Naive thymus-derived CD4-positive, alpha-beta T cell (primary cell): Measurements from ENCODE around the gene FAM117A. TPM values are rescaled to one million over a fixed set of nuclear protein-coding genes. Genes with fewer than 3 reads are reported as not detected.

Experiments
- ATAC-seq: fragments of 150-1000 bp; cut with Tn5 transposase; 2 replicates; pipeline ENCODE4 v1.10.0; 2021; ENCODE audit warnings: mild to moderate bottlenecking, moderate library complexity
- CTCF ChIA-PET: fragments of 350-600 bp; sonication (Branson Sonifier 250); formaldehyde crosslinking; loops from one replicate; lab custom pipeline; 2021; ENCODE audit warnings: antibody characterized with exemption; lab: Charles Lee
- POLR2A ChIA-PET: fragments of 350-600 bp; sonication (Branson Sonifier 250); formaldehyde crosslinking; loops from one replicate; lab custom pipeline; 2021; ENCODE audit warnings: antibody characterized with exemption, inconsistent platforms; lab: Charles Lee
- DNase-seq, 9 donors: peaks; one replicate each; pipeline versions ENCODE4 v3.0.0 to v3.0.0-alpha.2; 2020 to 2022; ENCODE audit warnings: mixed read lengths in 1 of 9
- H3K27ac ChIP-seq: one replicate; pipeline ENCODE4 v1.7.0; 2013; ENCODE audit warnings: mild to moderate bottlenecking, low read depth, low read length, moderate library complexity
- H3K27me3 ChIP-seq, 2 donors: one replicate each; pipeline ENCODE4 v1.7.0; 2013; ENCODE audit warnings: low read length in 2 of 2, mild to moderate bottlenecking in 2 of 2, moderate library complexity in 2 of 2; ENCODE audit not compliant: control insufficient read depth in 2 of 2, insufficient read depth in 2 of 2
- H3K36me3 ChIP-seq, 3 experiments: 1 replicate in 2 of 3; 2 replicates in 1 of 3; pipeline ENCODE4 v1.7.0; 2013; ENCODE audit warnings: low read length in 3 of 3, mild to moderate bottlenecking in 3 of 3, moderate library complexity in 1 of 3; ENCODE audit not compliant: insufficient read depth in 3 of 3, control insufficient read depth in 2 of 3
- H3K4me1 ChIP-seq, 2 donors: one replicate each; pipeline ENCODE4 v1.7.0; 2013; ENCODE audit warnings: low read length in 2 of 2, mild to moderate bottlenecking in 2 of 2, moderate library complexity in 1 of 2; ENCODE audit not compliant: control insufficient read depth in 2 of 2, insufficient read depth in 2 of 2
- H3K4me3 ChIP-seq: 2 replicates; pipeline ENCODE4 v1.7.0; 2013; ENCODE audit warnings: mild to moderate bottlenecking, low read length
- H3K9me3 ChIP-seq, 3 experiments: 1 replicate in 2 of 3; 2 replicates in 1 of 3; pipeline ENCODE4 v1.7.0; 2013; ENCODE audit warnings: low read length in 3 of 3; ENCODE audit not compliant: control insufficient read depth in 2 of 3
- H3K27ac Mint-ChIP-seq, 9 donors: one replicate each; pipeline ENCODE4 v1.8.0; 2020 to 2022; ENCODE audit warnings: mixed read lengths in 9 of 9, mild to moderate bottlenecking in 8 of 9, moderate library complexity in 5 of 9, inconsistent platforms in 2 of 9
- H3K27me3 Mint-ChIP-seq, 5 donors: one replicate each; pipeline ENCODE4 v1.8.0; 2021 to 2022; ENCODE audit warnings: mixed read lengths in 5 of 5, mild to moderate bottlenecking in 1 of 5
- H3K36me3 Mint-ChIP-seq, 5 donors: one replicate each; pipeline ENCODE4 v1.8.0; 2020 to 2022; ENCODE audit warnings: mixed read lengths in 5 of 5, mild to moderate bottlenecking in 3 of 5, inconsistent platforms in 1 of 5
- H3K4me1 Mint-ChIP-seq, 7 donors: one replicate each; pipeline ENCODE4 v1.8.0; 2020 to 2022; ENCODE audit warnings: mixed read lengths in 7 of 7, mild to moderate bottlenecking in 3 of 7, inconsistent platforms in 1 of 7
- H3K4me3 Mint-ChIP-seq, 10 donors: one replicate each; pipeline ENCODE4 v1.8.0; 2020 to 2022; ENCODE audit warnings: mild to moderate bottlenecking in 10 of 10, mixed read lengths in 10 of 10, moderate library complexity in 6 of 10, inconsistent platforms in 2 of 10
- H3K9me3 Mint-ChIP-seq, 11 donors: one replicate each; pipeline ENCODE4 v1.8.0; 2020 to 2022; ENCODE audit warnings: mixed read lengths in 11 of 11, mild to moderate bottlenecking in 4 of 11, inconsistent platforms in 1 of 11, moderate library complexity in 1 of 11
- intact Hi-C, 2 donors: fragments of 100-400 bp; cut with micrococcal nuclease; formaldehyde crosslinking; loops; one replicate each; pipeline ENCODE4 v1.15.1; 2023
- polyA plus RNA-seq, 2 donors: library from polyadenylated mRNA; unstranded; fragments of 300-500 nt; fragmentation: Illumina TruSeq; gene quantifications; one replicate each; pipeline ENCODE4 v1.2.3, GENCODE V29; 2021
- total RNA-seq, 6 experiments: library from RNA in 5 of 6; stranded (reverse) in 5 of 6; gene quantifications; 1 replicate in 5 of 6; 2 replicates in 1 of 6; pipeline ENCODE4 v1.2.3 and lab custom pipeline; 2021 to 2026

Gene FAM117A
- total and polyA plus RNA-seq, 7 experiments from 2014 or later = 31.8 to 99.1 (median 58.5) TPM

DNA sequence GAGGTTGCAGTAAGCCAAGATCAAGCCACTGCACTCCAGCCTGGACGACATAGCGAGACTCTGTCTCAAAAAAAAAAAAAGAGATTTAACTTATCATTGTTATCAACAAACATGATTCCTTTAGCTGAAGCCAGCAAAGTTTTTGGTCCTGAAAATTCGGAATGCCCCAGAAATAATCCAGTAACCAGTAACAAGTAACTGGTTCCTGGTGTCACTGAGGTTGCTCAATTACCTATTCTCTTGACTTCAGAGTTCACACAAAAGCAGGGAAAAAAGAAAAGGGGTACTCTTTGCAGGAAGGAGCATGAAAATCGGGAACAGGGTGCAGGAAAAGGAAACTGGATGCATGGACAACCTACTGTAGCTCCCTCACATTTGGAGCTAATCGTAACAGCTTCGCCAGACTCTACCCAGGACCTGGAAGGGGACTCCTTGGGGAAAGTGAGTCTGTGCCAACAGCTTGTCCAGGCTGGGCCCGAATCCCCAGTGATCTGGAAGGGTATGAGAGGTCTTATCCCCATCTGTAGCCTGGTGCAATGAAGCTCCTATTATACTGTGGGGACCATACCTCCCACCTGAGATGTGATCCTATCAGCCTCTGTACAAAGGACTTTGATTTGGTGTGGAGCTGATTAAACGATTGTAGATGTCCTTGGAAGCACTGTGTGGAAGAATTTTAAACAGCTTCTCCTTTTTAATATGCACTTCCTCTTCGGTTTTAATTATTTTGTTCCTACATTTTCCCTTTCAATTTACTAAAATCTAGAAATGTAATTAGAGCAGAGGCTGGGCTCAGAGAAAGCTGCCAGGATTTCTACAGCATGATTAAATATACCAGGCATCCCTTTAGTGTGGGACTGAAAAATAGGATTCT is 82.6 kb downstream of the FAM117A start:
- ATAC-seq (no peak), DNase-seq (no peak)
- intact Hi-C loops = no loop called here
- Mint-ChIP-seq H3K4me3 (peak overlapping the region in 1 of 10 donors; percentile 5), H3K9me3 (peaks cover 0 to 12% (median 0%) of the 10 kb centered on the region in 11 donors), H3K36me3 (peaks cover 0 to 14% (median under 1%) of the 10 kb centered on the region in 5 donors), H3K27me3 (peaks cover 0 to 13% (median 0%) of the 10 kb centered on the region in 5 donors), H3K27ac (peak overlapping the region in 2 of 9 donors; percentile 55 to 58), H3K4me1 (peaks cover 12 to 35% (median 23%) of the 10 kb centered on the region in 7 donors)
- ChIA-PET CTCF (interaction anchor here (0.8 to 2.8 kb wide), 4 partner anchors 14 to 125 kb away, joined by 3 to 18 read pairs (median 4); partner anchors contain the start of gene SLC35B1), POLR2A (interaction anchor here (0.5 to 1.6 kb wide), 4 partner anchors 15 to 635 kb away, joined by 3 to 5 read pairs (median 4); partner anchors contain the start of gene KAT7)
- H3K4me3 ChIP-seq = no peak overlapping the region
- no peak overlapping the region for H3K27ac ChIP-seq
- H3K27me3 ChIP-seq = no peaks in the 10 kb centered on the region
- H3K9me3 ChIP-seq = no peaks in the 10 kb centered on the region
- peaks cover 8 to 12% of the 10 kb centered on the region in 2 donors for H3K4me1 ChIP-seq
- no peaks in the 10 kb centered on the region for H3K36me3 ChIP-seq

DNA sequence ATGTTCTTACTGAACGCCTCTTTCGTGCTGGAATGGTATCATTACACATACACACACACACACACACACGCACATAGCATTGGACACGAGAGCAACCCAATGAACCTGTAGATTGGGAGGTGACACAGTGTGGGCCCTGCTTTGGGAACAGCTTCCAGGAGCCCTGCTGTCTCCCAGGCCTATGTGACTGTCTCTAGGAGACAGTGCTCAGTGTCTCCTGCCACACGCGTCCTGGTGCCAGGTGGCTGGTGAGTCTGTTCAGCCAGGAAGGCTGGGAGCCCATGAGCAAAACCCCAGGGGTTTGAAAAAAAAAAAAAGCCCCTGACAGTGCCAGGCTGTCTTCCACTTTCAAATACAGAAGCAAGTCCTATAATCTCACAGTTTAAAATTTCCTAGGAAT is 83.6 kb downstream of the FAM117A start:
- POLR2A ChIA-PET = interaction anchor here (1.2 to 2.0 kb wide), 2 partner anchors 60 to 82 kb away, joined by 3 to 5 read pairs; no protein-coding TSS in a partner anchor
- Histone ChIP-seq H3K27ac (no peak overlapping the region), H3K4me1 (peaks cover 17 to 20% of the 10 kb centered on the region in 2 donors), H3K9me3 (no peaks in the 10 kb centered on the region), H3K4me3 (no peak overlapping the region), H3K27me3 (no peaks in the 10 kb centered on the region), H3K36me3 (peaks cover 0 to 2% (median 0%) of the 10 kb centered on the region in 3 experiments)
- CTCF ChIA-PET = interaction anchor here (2.8 kb wide), 1 partner anchor 15 kb away, joined by 18 read pairs; no protein-coding TSS in a partner anchor
- intact Hi-C loops = no loop called here
- DNase-seq (no peak), ATAC-seq (no peak)
- H3K27ac Mint-ChIP-seq = peak overlapping the region in 7 of 9 donors; percentile 19 to 71 (median 54)
- H3K4me1 Mint-ChIP-seq = peaks cover 21 to 45% (median 32%) of the 10 kb centered on the region in 7 donors
- peak overlapping the region in 1 of 10 donors; percentile 17 for H3K4me3 Mint-ChIP-seq
- peaks cover 0 to 14% (median 5%) of the 10 kb centered on the region in 5 donors for H3K36me3 Mint-ChIP-seq
- H3K9me3 Mint-ChIP-seq = peaks cover 0 to 12% (median 0%) of the 10 kb centered on the region in 11 donors
- peaks cover 0 to 13% (median 0%) of the 10 kb centered on the region in 5 donors for H3K27me3 Mint-ChIP-seq

- H3K4me3 ChIP-seq = peak within 1 kb of the TSS; percentile 88
- Mint-ChIP-seq H3K4me3 (peak within 1 kb of the TSS; percentile 88 to 98 (median 94)), H3K27ac (peak within 1 kb of the TSS; percentile 94 to 100 (median 98)), H3K4me1 (peaks cover 36 to 65% (median 47%) of the 10 kb centered on the region in 7 donors), H3K27me3 (peaks cover 0 to 13% (median 0%) of the 10 kb centered on the region in 5 donors), H3K9me3 (peaks cover 0 to 12% (median 0%) of the 10 kb centered on the region in 11 donors), H3K36me3 (peaks cover 0 to 18% (median 14%) of the 10 kb centered on the region in 5 donors)
- ATAC-seq (peak; percentile 98), DNase-seq (peak; percentile 94 to 100 (median 99))
- H3K36me3 ChIP-seq = peaks cover 0 to 7% (median 0%) of the 10 kb centered on the region in 3 experiments
- intact Hi-C loops = loop anchor here (1.0 to 10.0 kb wide), 18 partner anchors 10 to 1706 kb away; partner anchors contain the start of genes FAM117A (in 2 of the 2), KAT7 (in 2 of the 2), PHB1 (in 2 of the 2) and PPP1R9B (in 2 of the 2)
- POLR2A ChIA-PET = interaction anchor here (1.0 to 2.0 kb wide), 8 partner anchors 8 to 86 kb away, joined by 3 to 11 read pairs (median 6); partner anchors contain the start of gene FAM117A
- CTCF ChIA-PET = interaction anchor here (0.6 to 1.9 kb wide), 2 partner anchors 18 to 30 kb away, joined by 3 to 6 read pairs; partner anchors contain the start of gene SLC35B1
- H3K27me3 ChIP-seq = no peaks in the 10 kb centered on the region
- H3K27ac ChIP-seq = peak within 1 kb of the TSS; percentile 87
- no peaks in the 10 kb centered on the region for H3K9me3 ChIP-seq
- peaks cover 25 to 26% of the 10 kb centered on the region in 2 donors for H3K4me1 ChIP-seq
These were observed 85.7 kb downstream of the FAM117A start, which contains the start of gene SPOP for GRCh38 chr17:49677933-49678847. SPOP (minus strand) TSS chr17:49678097; CDS start chr17:49622810, 55,287 bp downstream.

DNA sequence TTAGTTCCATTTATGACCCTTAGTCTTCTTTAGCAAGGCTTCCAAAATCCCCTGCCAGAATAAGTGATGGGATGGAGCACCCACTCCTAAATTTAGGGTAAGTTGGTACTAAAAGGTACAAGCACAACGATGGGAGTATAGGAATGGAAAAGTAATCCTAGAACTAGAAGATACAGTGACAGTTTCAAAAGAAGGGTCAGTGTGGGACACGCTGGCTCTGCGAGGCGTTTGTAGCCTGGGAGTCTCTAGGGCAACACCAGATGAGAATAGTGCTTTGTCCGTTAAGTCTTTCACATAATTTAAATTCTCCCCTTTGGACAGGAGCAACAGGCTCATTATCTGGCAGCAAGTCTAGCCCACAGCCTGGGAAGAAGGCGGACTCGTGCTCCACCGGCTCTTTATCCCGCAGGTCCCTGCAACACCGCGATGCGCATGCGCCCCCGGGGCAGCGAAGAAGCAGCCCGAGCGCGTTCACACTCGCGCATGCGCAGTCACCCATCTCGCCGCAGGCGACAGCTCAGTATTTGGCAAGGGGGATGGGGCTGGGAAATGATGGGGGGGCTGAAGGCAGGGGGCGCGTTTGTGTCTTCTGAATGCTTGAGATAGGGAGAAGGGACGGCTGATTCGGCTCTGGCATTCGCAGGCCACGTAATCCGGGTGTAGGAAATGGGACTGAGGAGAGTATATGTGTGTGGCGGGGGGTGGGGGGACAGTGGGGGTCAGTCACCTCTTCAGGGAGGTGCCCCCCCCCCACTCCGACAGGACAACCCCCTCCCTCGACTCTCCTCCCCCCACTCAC is 86.6 kb downstream of the FAM117A start:
- H3K4me1 Mint-ChIP-seq = peaks cover 36 to 72% (median 54%) of the 10 kb centered on the region in 7 donors
- H3K4me3 ChIP-seq = peak overlapping the region; percentile 88
- ChIA-PET POLR2A (interaction anchor here (0.6 to 2.0 kb wide), 9 partner anchors 9 to 87 kb away, joined by 3 to 11 read pairs (median 4); partner anchors contain the start of gene FAM117A), CTCF (interaction anchor here (0.6 to 2.4 kb wide), 3 partner anchors 19 to 107 kb away, joined by 3 to 6 read pairs (median 6); partner anchors contain the start of gene SLC35B1)
- H3K4me1 ChIP-seq = peaks cover 25 to 26% of the 10 kb centered on the region in 2 donors
- H3K27me3 ChIP-seq = no peaks in the 10 kb centered on the region
- intact Hi-C loops = loop anchor here (1.0 to 10.0 kb wide), 9 partner anchors 17 to 1705 kb away; partner anchors contain the start of genes PHB1 (in 2 of the 2), PPP1R9B (in 2 of the 2), CDK5RAP3 (in 1 of the 2) and MBTD1 (in 1 of the 2)
- H3K9me3 Mint-ChIP-seq = peaks cover 0 to 12% (median 0%) of the 10 kb centered on the region in 11 donors
- peaks cover 0 to 9% (median 0%) of the 10 kb centered on the region in 5 donors for H3K27me3 Mint-ChIP-seq
- no peaks in the 10 kb centered on the region for H3K9me3 ChIP-seq
- H3K27ac Mint-ChIP-seq = peak overlapping the region; percentile 94 to 100 (median 98)
- H3K27ac ChIP-seq = peak overlapping the region; percentile 87
- ATAC-seq (peak; percentile 59), DNase-seq (peak; percentile 91 to 98 (median 95))
- H3K4me3 Mint-ChIP-seq = peak overlapping the region; percentile 88 to 98 (median 94)
- peaks cover 0 to 7% (median 0%) of the 10 kb centered on the region in 3 experiments for H3K36me3 ChIP-seq
- peaks cover 0 to 18% (median 14%) of the 10 kb centered on the region in 5 donors for H3K36me3 Mint-ChIP-seq
